GM12892 (cell line): ENCODE data around the gene SPDYC.

ENCODE experiments used
- POLR2A ChIP-seq: IDR thresholded peaks from 2 replicates; pipeline ENCODE4 v1.6.1; 2011; ENCODE audit warnings: low read depth, low read length, control low read depth
- POLR2AphosphoS5 ChIP-seq: IDR thresholded peaks from 2 replicates; pipeline ENCODE4 v1.6.1; 2011; ENCODE audit warnings: low read depth, low read length, control low read depth

DNA sequence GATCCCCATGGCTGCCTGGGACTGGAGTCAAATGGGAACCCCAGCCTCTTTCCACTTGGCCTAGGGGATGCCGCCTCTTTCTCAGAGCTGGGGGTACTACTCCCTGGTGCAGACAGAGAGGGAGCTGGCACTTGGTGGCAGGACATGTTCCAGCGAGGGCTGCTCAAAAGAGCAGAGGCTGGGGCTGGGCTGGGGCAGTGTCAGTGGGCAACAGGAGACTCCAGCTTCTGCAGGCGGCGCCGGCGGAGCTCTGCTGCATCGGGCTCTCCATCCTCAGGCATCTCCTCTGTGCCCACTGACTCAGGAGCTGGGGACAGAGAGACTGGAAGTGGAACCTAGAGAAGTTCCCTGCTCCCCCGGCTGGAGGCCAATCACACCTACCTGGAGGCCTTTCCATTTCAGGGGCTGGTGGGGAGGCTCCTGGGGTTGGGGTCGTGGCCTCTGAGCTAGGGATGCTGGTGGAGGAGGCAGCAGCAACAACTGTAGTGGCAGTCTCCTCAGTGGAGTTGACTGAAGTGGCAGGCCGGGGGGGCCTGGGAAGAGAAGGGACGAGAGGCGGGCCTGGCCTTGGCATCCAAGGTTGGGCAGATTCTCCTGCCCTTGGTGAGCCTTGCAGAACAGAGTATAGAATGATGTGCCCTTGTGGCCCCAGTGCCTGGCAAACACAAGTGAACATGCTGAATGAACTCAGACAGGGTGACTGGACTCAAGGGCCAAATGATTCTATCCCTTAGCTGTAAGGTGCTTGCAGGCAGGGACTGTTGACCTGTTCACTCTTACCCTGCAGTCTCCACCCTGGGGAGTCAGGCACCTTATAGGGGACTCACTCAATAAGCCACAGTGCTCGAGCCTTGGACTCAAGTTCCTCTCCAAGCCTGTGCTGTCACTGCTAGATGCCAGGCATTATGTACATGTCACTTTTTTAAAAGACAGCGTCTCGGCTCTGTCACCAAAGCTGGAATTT lies 41.6 kb upstream of the SPDYC start:
- TF ChIP-seq POLR2A: peak; percentile 13; the same call in 1 of the 2 replicates
- TF ChIP-seq POLR2AphosphoS5: peak; percentile 4
